ENCODE data around the gene EPHA2.
A peak's percentile ranks its signal among the peaks of the same experiment; 100 is the strongest.

- TF ChIP-seq CTCF (IDR thresholded peaks at IDR 0.05): peak in 1 of 7 experiments; percentile 10
- TF ChIP-seq POLR2A (IDR thresholded peaks at IDR 0.05): no peak
Measured at GRCh38 chr1:16094453-16095158, 61.3 kb downstream of the EPHA2 start.

All from body of pancreas (tissue), 4 donors.